Hematopoietic multipotent progenitor cell treated with erythropoietin and hydrocortisone succinate and interleukin-3 and kit ligand, for 4 days (in vitro differentiated cells): ENCODE results near the gene ERC2.

Source experiments
- DNase-seq: peaks from one replicate; pipeline ENCODE4 v3.0.0-alpha.2; 2015

ERC2 gene

GRCh38 chr3:55604846-55605245 lies 863.4 kb downstream of the ERC2 start:
- DNase-seq = no peak

GRCh38 chr3:55604402-55604801 lies 863.9 kb downstream of the ERC2 start:
- peak; percentile 5 for DNase-seq

GRCh38 chr3:55601366-55602080 lies 866.7 kb downstream of the ERC2 start:
- DNase-seq = peak; percentile 29

GRCh38 chr3:55598224-55598623 lies 870.0 kb downstream of the ERC2 start:
- no peak for DNase-seq

- no peak for DNase-seq
Observed at GRCh38 chr3:55597641-55598040, 870.6 kb downstream of the ERC2 start.

GRCh38 chr3:55596212-55596611 lies 872.1 kb downstream of the ERC2 start:
- DNase-seq = no peak

GRCh38 chr3:55595420-55595819 lies 872.8 kb downstream of the ERC2 start:
- DNase-seq = no peak

- no peak for DNase-seq
Observed at GRCh38 chr3:55592572-55592971, 875.7 kb downstream of the ERC2 start.

GRCh38 chr3:55591888-55592287 lies 876.4 kb downstream of the ERC2 start:
- no peak for DNase-seq

- no peak for DNase-seq
Observed at GRCh38 chr3:55588146-55588765, 880.0 kb downstream of the ERC2 start.

GRCh38 chr3:55585856-55586255 lies 882.4 kb downstream of the ERC2 start:
- DNase-seq = no peak

GRCh38 chr3:55584716-55585368 lies 883.4 kb downstream of the ERC2 start:
- DNase-seq = no peak

- no peak for DNase-seq
Observed at GRCh38 chr3:55584030-55584429, 884.2 kb downstream of the ERC2 start.

- DNase-seq = no peak
Observed at GRCh38 chr3:55583475-55583874, 884.8 kb downstream of the ERC2 start.

- DNase-seq = no peak
Observed at GRCh38 chr3:55579496-55579895, 888.8 kb downstream of the ERC2 start.

GRCh38 chr3:55576621-55577388 lies 891.5 kb downstream of the ERC2 start:
- DNase-seq = no peak

GRCh38 chr3:55574671-55575070 lies 893.6 kb downstream of the ERC2 start:
- no peak for DNase-seq

- DNase-seq = no peak
Observed at GRCh38 chr3:55572816-55573215, 895.5 kb downstream of the ERC2 start.

GRCh38 chr3:55571913-55572312 lies 896.4 kb downstream of the ERC2 start:
- no peak for DNase-seq

GRCh38 chr3:55571216-55571813 lies 897.0 kb downstream of the ERC2 start:
- no peak for DNase-seq

- no peak for DNase-seq
Observed at GRCh38 chr3:55570271-55570711, 898.0 kb downstream of the ERC2 start.

- DNase-seq = no peak
Observed at GRCh38 chr3:55569033-55569599, 899.2 kb downstream of the ERC2 start.

GRCh38 chr3:55567615-55568014 lies 900.7 kb downstream of the ERC2 start:
- no peak for DNase-seq
